GM12865 (cell line): ENCODE data around the gene LEMD3.

Experiments used
- DNase-seq: peaks from one replicate; pipeline ENCODE4 v3.0.0; 2010; ENCODE audit warnings: low read depth
- H3K4me3 ChIP-seq: 2 replicates; pipeline ENCODE4 v1.5.1; 2011; ENCODE audit warnings: mild to moderate bottlenecking, low read depth, low read length, control low read depth
- TF ChIP-seq, protein P1 (sequence below): IDR thresholded peaks from 2 replicates; pipeline ENCODE4 v1.5.1; 2011; ENCODE audit warnings: low read length, control low read depth, low read depth, inconsistent platforms; ENCODE audit not compliant: insufficient read depth; ENCODE audit errors: missing control alignments

LEMD3 gene

DNA sequence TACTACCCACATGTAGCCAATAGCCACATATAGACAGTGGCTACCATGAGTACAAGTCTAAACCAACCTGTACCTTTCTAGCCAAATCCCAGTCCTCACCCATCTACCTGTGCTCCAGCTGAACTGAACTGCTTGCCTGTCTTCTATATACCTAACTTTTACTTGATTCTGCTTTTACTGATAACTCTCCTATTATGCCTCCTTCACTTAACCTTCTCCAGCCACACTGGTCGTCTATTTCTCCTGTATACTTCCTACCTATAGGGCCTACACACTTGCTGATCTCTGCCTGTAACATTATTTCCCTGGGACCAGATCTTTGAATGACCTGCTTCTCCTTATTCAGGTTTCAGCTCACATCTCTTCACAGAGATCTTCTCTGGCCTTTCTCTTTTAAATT lies 83.1 kb downstream of the LEMD3 start:
- no peak for DNase-seq
- TF ChIP-seq, protein P1, sequence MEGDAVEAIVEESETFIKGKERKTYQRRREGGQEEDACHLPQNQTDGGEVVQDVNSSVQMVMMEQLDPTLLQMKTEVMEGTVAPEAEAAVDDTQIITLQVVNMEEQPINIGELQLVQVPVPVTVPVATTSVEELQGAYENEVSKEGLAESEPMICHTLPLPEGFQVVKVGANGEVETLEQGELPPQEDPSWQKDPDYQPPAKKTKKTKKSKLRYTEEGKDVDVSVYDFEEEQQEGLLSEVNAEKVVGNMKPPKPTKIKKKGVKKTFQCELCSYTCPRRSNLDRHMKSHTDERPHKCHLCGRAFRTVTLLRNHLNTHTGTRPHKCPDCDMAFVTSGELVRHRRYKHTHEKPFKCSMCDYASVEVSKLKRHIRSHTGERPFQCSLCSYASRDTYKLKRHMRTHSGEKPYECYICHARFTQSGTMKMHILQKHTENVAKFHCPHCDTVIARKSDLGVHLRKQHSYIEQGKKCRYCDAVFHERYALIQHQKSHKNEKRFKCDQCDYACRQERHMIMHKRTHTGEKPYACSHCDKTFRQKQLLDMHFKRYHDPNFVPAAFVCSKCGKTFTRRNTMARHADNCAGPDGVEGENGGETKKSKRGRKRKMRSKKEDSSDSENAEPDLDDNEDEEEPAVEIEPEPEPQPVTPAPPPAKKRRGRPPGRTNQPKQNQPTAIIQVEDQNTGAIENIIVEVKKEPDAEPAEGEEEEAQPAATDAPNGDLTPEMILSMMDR: no peak
- no peak overlapping the region for H3K4me3 ChIP-seq

DNA sequence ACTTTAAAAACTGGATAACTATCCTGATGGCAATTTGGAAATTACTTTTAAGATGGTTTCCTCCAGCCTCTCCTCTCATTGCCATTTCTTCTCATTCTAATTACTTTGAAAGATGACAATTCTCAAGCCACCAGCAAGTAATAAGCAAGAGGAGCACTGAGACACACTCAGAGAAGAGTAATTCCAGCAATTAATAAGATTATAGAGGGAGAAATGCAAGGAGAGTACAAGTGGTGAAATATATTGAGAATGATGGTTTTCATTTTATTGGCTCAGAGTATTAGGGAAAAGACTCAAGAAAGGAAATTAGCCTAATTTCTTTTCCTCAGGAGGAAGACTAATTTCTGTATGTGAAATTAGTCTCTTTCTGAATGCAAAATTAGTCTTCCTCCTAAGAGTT lies 88.6 kb downstream of the LEMD3 start:
- TF ChIP-seq, protein P1: no peak
- DNase-seq: no peak
- no peak overlapping the region for H3K4me3 ChIP-seq

DNA sequence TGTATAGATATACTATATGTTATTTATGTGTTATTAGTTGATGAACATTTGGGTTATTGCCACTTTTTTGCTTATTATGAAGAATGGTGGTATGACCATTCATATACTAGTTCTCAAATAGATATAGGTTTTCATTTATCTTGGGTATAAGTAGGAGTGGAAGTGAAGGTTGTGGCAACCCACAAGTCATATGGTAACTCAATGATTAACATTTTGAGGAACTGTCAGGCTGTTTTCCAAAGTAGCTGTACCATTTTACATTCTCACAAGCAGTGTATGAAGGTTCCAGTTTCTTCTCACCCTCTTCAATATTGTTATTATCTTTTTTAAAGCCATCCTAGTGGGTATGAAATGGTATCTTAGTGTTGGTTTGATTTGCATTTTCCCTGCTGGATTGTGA lies 90.1 kb downstream of the LEMD3 start:
- no peak overlapping the region for H3K4me3 ChIP-seq
- DNase-seq: no peak
- TF ChIP-seq, protein P1: no peak

DNA sequence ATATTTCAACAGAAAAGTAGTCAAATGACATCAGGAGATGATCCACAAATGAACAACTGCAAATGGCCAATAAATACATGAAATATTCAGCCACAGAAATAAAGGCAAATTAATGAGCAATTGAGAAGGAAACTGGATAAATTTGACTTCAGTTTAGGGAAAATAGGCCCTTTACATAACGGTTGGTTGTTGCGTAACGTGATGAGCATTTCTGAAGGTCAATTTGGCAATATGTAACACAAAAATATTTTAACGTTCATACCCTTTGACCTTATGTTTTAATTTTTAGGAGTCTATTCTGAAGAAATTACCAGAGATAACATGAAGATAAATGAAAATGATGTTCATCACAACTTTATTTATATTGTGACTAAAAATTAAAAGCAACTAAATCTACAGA lies 94.4 kb downstream of the LEMD3 start:
- no peak overlapping the region for H3K4me3 ChIP-seq
- TF ChIP-seq, protein P1: no peak
- DNase-seq: no peak

DNA sequence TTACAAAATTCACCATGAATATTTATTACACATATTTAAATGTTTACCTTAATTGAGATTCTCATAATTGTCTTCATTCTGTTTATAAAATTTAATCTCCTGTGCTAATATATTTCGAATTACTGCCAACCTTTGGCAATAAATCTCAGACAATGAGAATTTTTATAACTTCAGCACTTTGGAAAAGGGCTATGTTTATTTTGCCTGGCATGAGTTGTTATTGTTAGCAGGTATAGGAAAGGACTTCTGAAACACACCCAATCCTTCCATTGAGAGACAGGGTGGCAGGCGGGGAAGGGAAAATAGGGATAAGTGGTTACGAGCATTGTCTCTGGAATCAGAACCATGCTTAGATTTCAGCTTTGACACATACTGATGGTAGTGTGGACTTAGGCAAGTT lies 97.0 kb downstream of the LEMD3 start:
- TF ChIP-seq, protein P1: no peak
- H3K4me3 ChIP-seq: no peak overlapping the region
- no peak for DNase-seq

DNA sequence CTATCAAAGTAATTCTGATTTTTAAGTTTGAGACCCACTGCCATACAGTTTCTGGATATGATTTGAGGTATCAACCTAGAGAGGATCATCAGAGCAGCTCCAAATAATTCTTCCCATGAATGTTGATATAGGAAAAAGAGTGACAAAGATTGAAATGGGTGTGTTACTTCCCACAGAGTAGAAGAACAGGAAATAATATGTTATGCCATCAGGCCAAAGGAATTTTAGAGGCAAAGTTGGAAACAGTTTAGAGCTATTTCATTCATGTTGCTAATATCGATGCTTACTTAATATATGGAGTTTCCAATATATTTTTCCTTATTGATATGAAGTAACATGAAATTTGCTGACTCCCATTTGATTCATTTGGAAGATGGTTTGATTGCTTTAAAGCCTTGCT lies 100.2 kb downstream of the LEMD3 start:
- no peak overlapping the region for H3K4me3 ChIP-seq
- DNase-seq: no peak
- TF ChIP-seq, protein P1: no peak

DNA sequence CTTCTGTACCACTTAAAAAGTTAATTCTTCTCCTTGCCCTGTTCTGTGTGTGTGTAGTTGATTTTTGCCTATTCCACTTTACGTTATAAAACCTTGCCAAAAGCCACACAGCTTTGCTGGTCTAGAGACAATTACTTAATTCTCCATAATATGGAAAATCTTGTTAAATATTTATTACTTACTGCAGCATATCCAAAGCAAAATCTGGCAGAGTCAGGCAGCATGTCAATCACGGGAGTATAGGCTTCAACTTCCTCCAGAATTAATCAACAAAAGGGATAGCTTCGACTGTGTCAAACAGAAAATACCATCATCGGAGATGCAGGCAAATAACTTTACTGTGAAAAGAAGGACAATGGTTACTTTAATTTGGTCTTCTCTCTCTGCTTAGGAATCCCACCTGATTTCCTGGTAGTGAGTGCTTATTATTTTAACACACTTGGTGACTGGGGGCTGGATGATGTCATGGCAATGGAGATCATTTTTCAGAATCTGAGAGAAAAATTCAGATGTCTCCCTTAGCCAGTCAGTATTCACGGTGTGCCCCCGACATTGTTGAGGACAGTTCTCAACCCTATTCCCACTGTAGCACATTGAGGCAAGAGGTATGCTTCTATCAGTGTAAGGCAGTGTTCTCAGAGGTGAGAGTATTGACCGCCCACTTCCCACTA lies 105.4 kb downstream of the LEMD3 start:
- H3K4me3 ChIP-seq: no peak overlapping the region
- no peak for DNase-seq
- TF ChIP-seq, protein P1: no peak
